H9 (cell line): ENCODE results near the gene JAML. TPM values are rescaled to one million over a fixed set of nuclear protein-coding genes. Genes with fewer than 3 reads are reported as not detected.
A peak's percentile ranks its signal among the peaks of the same experiment; 100 is the strongest.

Source experiments
- DNase-seq: peaks from one replicate; pipeline ENCODE4 v3.0.0-alpha.2; 2017
- H2AFZ ChIP-seq: one replicate; pipeline ENCODE4 v1.6.1; 2013; ENCODE audit warnings: mild to moderate bottlenecking, low read length, control low read depth, moderate library complexity
- H2AK5ac ChIP-seq: 2 replicates; pipeline ENCODE4 v1.6.1; 2013; ENCODE audit warnings: low read length, control low read depth, mixed read lengths; ENCODE audit not compliant: insufficient read length
- H2BK120ac ChIP-seq: one replicate; pipeline ENCODE4 v1.6.1; 2013; ENCODE audit warnings: low read depth, mild to moderate bottlenecking, low read length, control low read depth, inconsistent platforms; ENCODE audit not compliant: poor library complexity, severe bottlenecking
- H2BK12ac ChIP-seq: 2 replicates; pipeline ENCODE4 v1.6.1; 2013; ENCODE audit warnings: low read length, control low read depth, mixed read lengths, low read depth; ENCODE audit not compliant: insufficient read length
- H2BK15ac ChIP-seq: 2 replicates; pipeline ENCODE4 v1.6.1; 2013; ENCODE audit warnings: low read depth, low read length, control low read depth
- H2BK20ac ChIP-seq: one replicate; pipeline ENCODE4 v1.6.1; 2013; ENCODE audit warnings: low read depth, mild to moderate bottlenecking, low read length, control low read depth, inconsistent platforms; ENCODE audit not compliant: poor library complexity, severe bottlenecking
- H2BK5ac ChIP-seq: 2 replicates; pipeline ENCODE4 v1.6.1; 2013; ENCODE audit warnings: low read length, control low read depth, mixed read lengths; ENCODE audit not compliant: insufficient read length
- H3K14ac ChIP-seq: 2 replicates; pipeline ENCODE4 v1.6.1; 2013; ENCODE audit warnings: low read length, control low read depth; ENCODE audit not compliant: insufficient read depth
- H3K18ac ChIP-seq: 2 replicates; pipeline ENCODE4 v1.6.1; 2013; ENCODE audit warnings: low read depth, mild to moderate bottlenecking, mixed read lengths, low read length, control low read depth; ENCODE audit not compliant: insufficient read length
- H3K23ac ChIP-seq: 2 replicates; pipeline ENCODE4 v1.6.1; 2013; ENCODE audit warnings: low read length, control low read depth, mixed read lengths, low read depth; ENCODE audit not compliant: insufficient read length
- H3K23me2 ChIP-seq: 2 replicates; pipeline ENCODE4 v1.6.1; 2013; ENCODE audit warnings: low read depth, mild to moderate bottlenecking, mixed read lengths, low read length, control low read depth; ENCODE audit not compliant: insufficient read length, poor library complexity, severe bottlenecking
- H3K27ac ChIP-seq: 2 replicates; pipeline ENCODE4 v1.5.1; 2013; ENCODE audit warnings: low read length, control low read depth, mixed read lengths, low read depth; ENCODE audit not compliant: insufficient read length
- H3K27me3 ChIP-seq: 2 replicates; pipeline ENCODE4 v1.6.1; 2013; ENCODE audit warnings: low read length, control low read depth, inconsistent platforms; ENCODE audit not compliant: insufficient read depth
- H3K4ac ChIP-seq: 2 replicates; pipeline ENCODE4 v1.6.1; 2013; ENCODE audit warnings: low read depth, mild to moderate bottlenecking, control low read depth, inconsistent platforms, low read length, moderate library complexity
- H3K4me1 ChIP-seq: 2 replicates; pipeline ENCODE4 v1.6.1; 2013; ENCODE audit warnings: low read length, control low read depth, inconsistent platforms; ENCODE audit not compliant: insufficient read depth
- H3K4me2 ChIP-seq: 2 replicates; pipeline ENCODE4 v1.6.1; 2013; ENCODE audit warnings: low read length, control low read depth, mixed read lengths; ENCODE audit not compliant: insufficient read length, insufficient read depth
- H3K56ac ChIP-seq: 2 replicates; pipeline ENCODE4 v1.6.1; 2013; ENCODE audit warnings: low read depth, mild to moderate bottlenecking, mixed read lengths, low read length, control low read depth; ENCODE audit not compliant: insufficient read length
- H3K79me1 ChIP-seq: 2 replicates; pipeline ENCODE4 v1.6.1; 2013; ENCODE audit warnings: low read depth, mild to moderate bottlenecking, moderate library complexity, low read length, control low read depth, inconsistent platforms; ENCODE audit not compliant: insufficient read depth, poor library complexity, severe bottlenecking
- H3K79me2 ChIP-seq: 2 replicates; pipeline ENCODE4 v1.6.1; 2013; ENCODE audit warnings: low read length, control low read depth, inconsistent platforms; ENCODE audit not compliant: insufficient read depth
- H3K9ac ChIP-seq: 2 replicates; pipeline ENCODE4 v1.6.1; 2013; ENCODE audit warnings: low read length, control low read depth, mixed read lengths; ENCODE audit not compliant: insufficient read length; ENCODE audit errors: extremely low read depth
- H3K9me3 ChIP-seq: one replicate; pipeline ENCODE4 v1.6.1; 2013; ENCODE audit warnings: low read depth, low read length, inconsistent platforms; ENCODE audit not compliant: control insufficient read depth
- H3T11ph ChIP-seq: one replicate; pipeline ENCODE4 v1.6.1; 2013; ENCODE audit warnings: mild to moderate bottlenecking, low read length, control low read depth, inconsistent platforms
- H4K20me1 ChIP-seq: one replicate; pipeline ENCODE4 v1.6.1; 2013; ENCODE audit not compliant: control insufficient read depth, insufficient read length, insufficient read depth
- H4K5ac ChIP-seq: 2 replicates; pipeline ENCODE4 v1.6.1; 2013; ENCODE audit warnings: low read depth, mild to moderate bottlenecking, mixed read lengths, low read length, control low read depth; ENCODE audit not compliant: insufficient read length
- H4K8ac ChIP-seq: replicated peaks from 2 replicates; pipeline ENCODE4 v1.6.1; 2013; ENCODE audit warnings: low read length, control low read depth, mixed read lengths, low read depth; ENCODE audit not compliant: insufficient read length
- H4K91ac ChIP-seq: 2 replicates; pipeline ENCODE4 v1.6.1; 2013; ENCODE audit warnings: low read depth, mild to moderate bottlenecking, moderate library complexity, mixed read lengths, low read length, control low read depth; ENCODE audit not compliant: insufficient read length
- H3K27ac Mint-ChIP-seq, 3 experiments: 2 replicates in 2 of 3; 3 replicates in 1 of 3; pipeline ENCODE4 v1.8.0; 2020 to 2021; ENCODE audit warnings: mixed read lengths in 3 of 3, mild to moderate bottlenecking in 1 of 3, moderate library complexity in 1 of 3
- H3K27me3 Mint-ChIP-seq: 2 replicates; pipeline ENCODE4 v1.8.0; 2021; ENCODE audit warnings: low read depth, mild to moderate bottlenecking, moderate library complexity, mixed read lengths
- H3K36me3 Mint-ChIP-seq, 3 experiments: 2 replicates in 2 of 3; 3 replicates in 1 of 3; pipeline ENCODE4 v1.8.0; 2020 to 2021; ENCODE audit warnings: low read depth in 3 of 3, mixed read lengths in 3 of 3; ENCODE audit not compliant: insufficient read depth in 1 of 3
- H3K4me1 Mint-ChIP-seq, 2 experiments: 2 replicates each; pipeline ENCODE4 v1.8.0; 2020; ENCODE audit warnings: mixed read lengths in 2 of 2
- H3K4me3 Mint-ChIP-seq, 2 experiments: 2 replicates in 1 of 2; 3 replicates in 1 of 2; pipeline ENCODE4 v1.8.0; 2020 to 2021; ENCODE audit warnings: mild to moderate bottlenecking in 2 of 2, mixed read lengths in 2 of 2, moderate library complexity in 1 of 2
- H3K9me3 Mint-ChIP-seq, 2 experiments: 2 replicates in 1 of 2; 3 replicates in 1 of 2; pipeline ENCODE4 v1.8.0; 2020; ENCODE audit warnings: mild to moderate bottlenecking in 2 of 2, mixed read lengths in 2 of 2, moderate library complexity in 1 of 2
- WGBS: extraction: QIAGEN DNeasy Blood & Tissue Kit; methylation state at CpG from one replicate; pipeline ENCODE4 v1.1.7; 2013; ENCODE audit warnings: missing lambda C conversion rate, low lambda C conversion rate, mixed read lengths; ENCODE audit not compliant: insufficient read length; ENCODE audit errors: extremely low coverage; 5-methylcytosine and 5-hydroxymethylcytosine counted together
- total RNA-seq: library from RNA; stranded (reverse); gene quantifications from 2 replicates; pipeline ENCODE4 v1.2.1, GENCODE V29; 2021
- TF ChIP-seq, protein P1 (sequence below): fragments of 200-600 bp; sonication (generic); conservative IDR thresholded peaks from 3 replicates; pipeline ENCODE4 v1.8.0; 2021; ENCODE audit warnings: antibody characterized with exemption, mild to moderate bottlenecking

Gene JAML
- total RNA-seq, 1 experiment from 2014 or later = 0.48 TPM

DNA sequence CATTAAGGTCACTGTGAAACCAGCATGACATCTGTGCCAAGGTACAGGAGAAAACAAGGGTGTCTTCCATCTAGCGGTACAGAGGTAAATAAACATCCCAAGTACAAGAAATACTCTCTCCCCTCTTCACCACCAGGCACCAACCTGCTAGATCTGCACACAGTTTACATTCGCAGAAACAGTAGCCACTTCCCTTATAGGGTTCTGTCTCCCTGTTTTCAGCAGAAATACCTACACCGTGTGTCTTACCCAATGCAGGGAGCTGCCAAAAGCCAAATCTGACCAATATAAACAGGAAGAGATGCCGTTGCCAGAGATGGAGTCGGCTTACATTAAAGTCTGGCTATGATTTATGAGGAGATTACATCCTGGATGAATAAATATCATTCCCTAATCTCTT lies 73.4 kb downstream of the JAML start:
- H3K9me3 ChIP-seq = no peaks in the 10 kb centered on the region
- WGBS = no CpG with 5 or more reads among the region's 5 CpGs
- no peak overlapping the region for H2AK5ac ChIP-seq
- H3K18ac ChIP-seq = no peak overlapping the region
- H3K79me1 ChIP-seq = no peaks in the 10 kb centered on the region
- no peak overlapping the region for H4K8ac ChIP-seq
- no peak overlapping the region for H3K9ac ChIP-seq
- H3K36me3 Mint-ChIP-seq = no peaks in the 10 kb centered on the region; a peak in 1 of 7 replicates
- no peak overlapping the region for H3K27ac ChIP-seq
- H4K5ac ChIP-seq = no peak overlapping the region
- H3K27me3 Mint-ChIP-seq = peaks cover 94% of the 10 kb centered on the region
- no peaks in the 10 kb centered on the region for H3K79me2 ChIP-seq
- H3K27me3 ChIP-seq = peaks cover 56% of the 10 kb centered on the region
- no peak overlapping the region for H3K23ac ChIP-seq
- H3T11ph ChIP-seq = no peak overlapping the region
- TF ChIP-seq, protein P1, sequence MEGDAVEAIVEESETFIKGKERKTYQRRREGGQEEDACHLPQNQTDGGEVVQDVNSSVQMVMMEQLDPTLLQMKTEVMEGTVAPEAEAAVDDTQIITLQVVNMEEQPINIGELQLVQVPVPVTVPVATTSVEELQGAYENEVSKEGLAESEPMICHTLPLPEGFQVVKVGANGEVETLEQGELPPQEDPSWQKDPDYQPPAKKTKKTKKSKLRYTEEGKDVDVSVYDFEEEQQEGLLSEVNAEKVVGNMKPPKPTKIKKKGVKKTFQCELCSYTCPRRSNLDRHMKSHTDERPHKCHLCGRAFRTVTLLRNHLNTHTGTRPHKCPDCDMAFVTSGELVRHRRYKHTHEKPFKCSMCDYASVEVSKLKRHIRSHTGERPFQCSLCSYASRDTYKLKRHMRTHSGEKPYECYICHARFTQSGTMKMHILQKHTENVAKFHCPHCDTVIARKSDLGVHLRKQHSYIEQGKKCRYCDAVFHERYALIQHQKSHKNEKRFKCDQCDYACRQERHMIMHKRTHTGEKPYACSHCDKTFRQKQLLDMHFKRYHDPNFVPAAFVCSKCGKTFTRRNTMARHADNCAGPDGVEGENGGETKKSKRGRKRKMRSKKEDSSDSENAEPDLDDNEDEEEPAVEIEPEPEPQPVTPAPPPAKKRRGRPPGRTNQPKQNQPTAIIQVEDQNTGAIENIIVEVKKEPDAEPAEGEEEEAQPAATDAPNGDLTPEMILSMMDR = no peak
- H3K9me3 Mint-ChIP-seq = no peaks in the 10 kb centered on the region; a peak in 2 of 5 replicates
- no peak overlapping the region for H2AFZ ChIP-seq
- no peaks in the 10 kb centered on the region for H4K20me1 ChIP-seq
- H2BK5ac ChIP-seq = no peak overlapping the region
- H3K27ac Mint-ChIP-seq = no peak overlapping the region
- H3K14ac ChIP-seq = no peak overlapping the region
- H3K4me1 ChIP-seq = peaks cover 11% of the 10 kb centered on the region
- H3K56ac ChIP-seq = no peak overlapping the region
- no peak overlapping the region for H2BK20ac ChIP-seq
- H2BK15ac ChIP-seq = no peak overlapping the region
- DNase-seq = no peak
- H3K4me2 ChIP-seq = peak overlapping the region; percentile 85
- no peak overlapping the region for H2BK120ac ChIP-seq
- H3K23me2 ChIP-seq = peaks cover 22% of the 10 kb centered on the region
- no peak overlapping the region for H4K91ac ChIP-seq
- peaks cover 47 to 66% of the 10 kb centered on the region in 2 experiments for H3K4me1 Mint-ChIP-seq
- no peak overlapping the region for H2BK12ac ChIP-seq
- no peak overlapping the region for H3K4ac ChIP-seq
- H3K4me3 Mint-ChIP-seq = peak overlapping the region in 1 of 2 experiments; percentile 83; a peak in 3 of 5 replicates
